HG02763 (cell line): Measurements from ENCODE around the gene PARG.
"Not testable (repeated sequence)": the region's sequence is repeated elsewhere in the genome, so short reads cannot be mapped to it uniquely, and the experiment has no call there.

ENCODE experiments used
- ATAC-seq: cut with Tn5 transposase; IDR thresholded peaks from one replicate; pipeline ENCODE4 v1.9.1; 2021; ENCODE audit warnings: mild to moderate bottlenecking, moderate library complexity; ENCODE audit not compliant: unreplicated experiment

PARG gene

DNA sequence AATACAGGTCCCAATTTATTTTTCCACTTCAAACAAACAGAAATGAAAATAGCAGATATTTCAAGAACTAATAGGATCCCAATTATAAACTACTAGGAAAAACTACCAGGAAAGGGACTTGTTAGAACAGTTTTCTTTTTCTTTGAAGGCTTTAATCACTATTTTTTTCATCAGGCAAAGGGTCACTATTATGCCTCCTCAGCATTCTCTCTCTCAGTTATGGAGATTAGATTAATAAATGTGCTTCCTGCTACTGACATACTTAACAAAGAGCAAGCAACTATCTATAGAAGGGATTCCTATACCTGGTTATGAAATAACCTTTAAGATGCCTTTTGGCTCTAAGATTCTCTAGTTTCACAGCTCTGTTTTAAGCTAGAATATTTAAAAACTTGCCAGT, 108.7 kb downstream of the PARG start:
- ATAC-seq = no peak

DNA sequence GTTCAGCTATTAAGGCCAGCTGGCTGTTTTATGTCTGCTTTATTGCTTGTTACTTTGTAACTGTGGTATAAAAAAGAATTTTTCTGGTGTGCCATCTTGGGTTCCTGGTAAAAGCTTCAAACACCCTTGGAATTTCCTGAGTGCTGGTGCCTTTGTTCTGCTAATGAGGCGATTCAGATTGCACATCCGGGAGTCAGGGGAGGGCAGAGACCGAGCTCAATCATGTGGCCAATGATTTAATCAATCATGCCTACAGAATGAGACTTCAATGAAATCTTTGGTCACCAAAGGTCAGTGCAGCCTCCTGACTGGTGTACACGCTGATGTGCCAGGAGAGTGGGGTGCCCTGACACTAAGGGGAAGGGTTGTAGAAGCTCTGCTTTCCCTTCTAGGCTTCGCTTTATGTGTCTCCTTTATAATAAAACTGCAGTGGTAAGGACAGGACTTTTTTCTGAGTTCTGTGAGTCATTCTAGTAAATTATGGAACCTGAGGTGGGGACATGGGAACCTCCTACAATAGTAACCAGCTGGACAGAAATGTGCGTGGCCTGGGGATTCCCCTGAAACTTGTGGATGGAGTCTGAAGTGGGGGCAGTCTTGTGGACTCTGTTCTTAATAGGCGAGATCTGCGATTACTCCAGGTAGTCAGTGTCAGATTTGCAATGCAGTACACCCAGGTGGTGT, 110.3 kb downstream of the PARG start:
- ATAC-seq = no peak

GRCh38 chr10:49830846-49831245, 111.0 kb downstream of the PARG start:
- ATAC-seq = no peak

DNA sequence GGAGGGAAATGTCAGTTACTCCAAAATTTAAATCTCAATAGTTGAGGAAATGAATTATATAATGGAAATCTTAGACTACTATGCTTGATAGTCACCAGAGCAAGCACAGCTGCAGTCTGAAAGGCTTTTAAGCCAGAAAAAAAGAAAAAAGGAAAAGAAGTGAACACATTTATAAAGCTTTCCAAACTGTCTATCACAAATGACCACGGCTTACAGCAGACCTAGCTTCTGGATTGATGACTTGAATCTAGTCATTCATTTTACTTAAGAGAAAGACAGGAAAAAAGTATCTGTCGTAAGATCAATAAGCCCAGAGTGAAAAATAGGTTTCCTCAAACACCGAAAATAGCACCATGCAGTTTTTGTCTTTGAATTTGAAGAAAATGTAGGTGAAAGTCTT, 111.8 kb downstream of the PARG start:
- no peak for ATAC-seq

DNA sequence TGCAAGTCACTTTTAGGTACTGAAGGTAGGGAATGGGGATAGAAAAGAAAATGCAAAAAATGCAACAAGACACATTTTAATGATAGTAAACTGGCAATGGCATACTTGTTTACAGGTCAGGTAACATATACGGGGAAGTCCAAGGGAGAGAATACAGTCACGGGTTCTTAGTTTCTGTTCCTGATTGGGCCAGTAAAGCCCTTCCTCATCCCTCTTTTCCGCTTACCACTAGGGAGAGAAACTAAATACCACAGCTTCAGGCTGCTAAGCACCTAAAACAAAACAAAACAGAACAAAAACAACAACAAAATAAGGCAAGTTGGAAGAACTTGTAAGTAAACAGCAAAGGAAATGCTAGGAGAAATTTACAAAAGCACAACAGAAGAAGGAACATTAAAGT, 114.5 kb downstream of the PARG start:
- ATAC-seq = no peak

DNA sequence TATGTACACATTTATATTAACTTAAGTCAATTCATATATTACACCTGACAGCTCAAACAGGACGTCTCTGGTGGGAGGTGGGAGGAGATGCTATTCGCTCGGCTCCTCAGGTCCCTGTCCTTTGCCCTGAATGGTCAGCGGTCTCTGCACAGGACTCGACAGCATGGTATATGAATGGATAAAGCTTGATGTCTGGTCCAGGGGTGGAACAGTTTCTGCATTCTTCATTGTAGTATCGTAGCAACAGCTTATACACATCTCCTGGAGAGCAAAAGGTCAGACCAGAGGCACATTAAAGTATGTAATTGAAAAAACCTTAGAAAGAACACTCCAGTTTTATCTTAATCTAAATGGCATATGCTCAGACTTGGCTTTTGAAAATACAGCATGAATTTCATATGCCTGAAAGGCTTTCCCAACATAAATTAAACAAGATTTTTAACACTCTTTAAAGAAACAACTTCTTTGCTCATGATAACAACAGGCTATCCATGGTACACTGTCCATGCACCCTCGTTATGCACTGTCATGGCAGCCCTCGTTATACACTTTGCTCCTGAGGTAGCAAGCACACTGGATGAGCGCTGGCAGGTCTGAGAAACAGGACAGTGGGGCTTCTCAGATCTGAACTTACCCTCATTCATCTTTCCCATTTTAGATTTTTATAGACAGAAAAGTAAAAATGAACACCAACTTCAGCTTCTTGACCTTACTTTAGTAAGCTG, 122.4 kb downstream of the PARG start:
- no peak for ATAC-seq

- no peak for ATAC-seq
These were observed 124.0 kb downstream of the PARG start for GRCh38 chr10:49817845-49818244.

- ATAC-seq = no peak
These were observed 137.8 kb downstream of the PARG start for GRCh38 chr10:49803988-49804387.

GRCh38 chr10:49798275-49798674, 143.6 kb downstream of the PARG start:
- ATAC-seq = no peak

DNA sequence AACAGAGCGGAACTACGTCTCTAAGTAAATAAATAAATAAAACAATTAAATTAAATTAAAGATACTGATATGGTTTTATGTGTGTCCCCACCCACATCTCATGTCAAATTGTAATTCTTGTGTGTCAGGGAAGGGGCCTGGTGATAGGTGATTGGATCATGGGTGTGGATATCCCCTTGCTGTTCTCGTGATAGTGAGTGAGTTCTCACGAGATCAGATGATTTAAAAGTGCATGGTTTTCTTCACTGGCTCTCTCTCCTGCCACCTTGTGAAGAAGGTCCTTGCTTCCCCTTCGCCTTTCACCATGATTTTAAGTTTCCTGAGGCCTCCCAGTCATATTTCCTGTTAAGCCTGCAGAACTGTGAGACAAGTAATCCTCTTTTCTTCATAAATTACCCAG, 150.7 kb downstream of the PARG start:
- ATAC-seq = no peak

- ATAC-seq = no peak
These were observed 157.1 kb downstream of the PARG start for GRCh38 chr10:49784681-49785080.

DNA sequence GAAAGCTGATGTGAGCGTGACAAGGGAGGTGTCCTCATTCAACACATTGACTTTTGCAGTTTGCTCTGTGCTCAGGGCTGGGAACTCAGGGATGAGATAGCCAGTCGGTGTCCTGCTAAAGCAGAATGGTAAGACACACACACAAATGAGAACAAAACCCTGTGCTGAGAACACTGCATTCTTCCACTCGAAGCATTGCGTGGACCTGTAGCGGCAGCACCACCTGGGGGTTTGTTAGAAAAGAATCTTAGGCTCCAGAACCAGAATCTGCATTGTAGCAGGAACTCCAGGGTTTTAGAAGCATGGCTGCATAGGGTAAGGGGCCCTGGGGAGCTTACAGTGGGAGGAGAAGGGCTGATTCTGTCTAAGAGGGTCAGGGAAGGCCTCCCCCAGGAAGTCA, 158.2 kb downstream of the PARG start:
- ATAC-seq = no peak

- ATAC-seq = no peak
These were observed 160.6 kb downstream of the PARG start for GRCh38 chr10:49781247-49781646.

- no peak for ATAC-seq
These were observed 163.6 kb downstream of the PARG start for GRCh38 chr10:49778197-49778596.

GRCh38 chr10:49776851-49777250, 165.0 kb downstream of the PARG start:
- no peak for ATAC-seq

GRCh38 chr10:49775014-49775413, 166.8 kb downstream of the PARG start:
- no peak for ATAC-seq

DNA sequence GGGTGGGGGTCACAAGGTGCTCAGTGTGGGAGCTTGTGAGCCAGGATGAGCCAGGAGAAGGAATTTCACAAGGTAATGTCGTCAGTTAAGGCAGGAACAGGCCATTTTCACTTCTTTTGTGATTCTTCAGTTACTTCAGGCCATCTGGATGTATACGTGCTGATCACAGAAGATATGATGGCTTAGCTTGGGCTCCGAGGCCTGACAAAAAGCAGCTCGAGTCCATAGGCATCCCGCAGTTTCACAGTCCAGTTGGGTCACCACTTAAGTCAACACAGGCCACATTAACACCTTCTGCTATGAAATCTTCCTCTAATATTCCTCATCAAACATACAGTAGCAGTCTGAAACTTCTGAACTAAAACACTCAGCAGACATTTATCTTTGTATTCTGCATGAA, 168.9 kb downstream of the PARG start:
- not testable (repeated sequence) for ATAC-seq

DNA sequence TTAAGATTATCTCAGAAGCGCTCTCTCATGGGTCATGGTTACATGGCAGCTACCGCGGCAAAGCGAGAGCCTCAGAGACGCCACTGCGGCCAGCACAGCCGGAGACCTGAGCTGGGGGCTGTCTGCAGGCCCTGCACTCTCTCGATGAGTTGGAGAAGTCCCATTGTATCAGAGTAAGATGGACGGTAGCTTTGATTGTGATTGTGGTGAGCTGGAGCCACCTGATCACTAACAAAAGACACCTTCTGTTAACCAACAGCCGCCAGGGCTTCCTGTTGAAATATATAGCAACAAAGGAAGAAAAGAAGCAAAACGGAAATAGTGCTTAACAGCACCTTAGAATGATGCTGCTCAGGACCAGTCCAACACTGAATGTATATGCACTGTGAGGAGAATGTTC, 170.8 kb downstream of the PARG start:
- ATAC-seq = not testable (repeated sequence)

- ATAC-seq = no peak
These were observed 172.1 kb downstream of the PARG start for GRCh38 chr10:49769692-49770091.

- no peak for ATAC-seq
These were observed 173.1 kb downstream of the PARG start for GRCh38 chr10:49768731-49769130.

- ATAC-seq = no peak
These were observed 173.5 kb downstream of the PARG start for GRCh38 chr10:49768329-49768728.
